ENCODE data around the gene IRS1.

Gene IRS1

DNA sequence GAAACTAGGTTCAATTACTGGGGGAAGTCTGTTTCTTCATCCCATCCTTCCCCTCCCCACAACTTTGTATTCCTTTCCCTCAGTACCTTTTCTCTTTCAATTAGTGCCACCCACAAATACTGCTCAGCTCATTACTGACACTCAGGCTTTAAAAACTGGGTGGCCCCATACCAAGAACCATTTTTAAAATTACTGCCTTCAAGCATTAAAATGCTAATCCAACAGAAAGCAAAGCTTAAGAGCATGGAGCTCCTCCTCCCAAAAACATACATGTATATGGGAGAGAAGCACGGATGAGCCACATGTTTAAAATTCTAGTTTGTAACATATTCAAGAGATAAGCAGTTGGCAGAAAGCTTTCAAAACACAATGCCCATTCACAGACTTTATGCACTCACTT lies 44.0 kb downstream of the IRS1 start:
- no peak for DNase-seq (ENCODE audit: low read depth in 3 of 3)

DNA sequence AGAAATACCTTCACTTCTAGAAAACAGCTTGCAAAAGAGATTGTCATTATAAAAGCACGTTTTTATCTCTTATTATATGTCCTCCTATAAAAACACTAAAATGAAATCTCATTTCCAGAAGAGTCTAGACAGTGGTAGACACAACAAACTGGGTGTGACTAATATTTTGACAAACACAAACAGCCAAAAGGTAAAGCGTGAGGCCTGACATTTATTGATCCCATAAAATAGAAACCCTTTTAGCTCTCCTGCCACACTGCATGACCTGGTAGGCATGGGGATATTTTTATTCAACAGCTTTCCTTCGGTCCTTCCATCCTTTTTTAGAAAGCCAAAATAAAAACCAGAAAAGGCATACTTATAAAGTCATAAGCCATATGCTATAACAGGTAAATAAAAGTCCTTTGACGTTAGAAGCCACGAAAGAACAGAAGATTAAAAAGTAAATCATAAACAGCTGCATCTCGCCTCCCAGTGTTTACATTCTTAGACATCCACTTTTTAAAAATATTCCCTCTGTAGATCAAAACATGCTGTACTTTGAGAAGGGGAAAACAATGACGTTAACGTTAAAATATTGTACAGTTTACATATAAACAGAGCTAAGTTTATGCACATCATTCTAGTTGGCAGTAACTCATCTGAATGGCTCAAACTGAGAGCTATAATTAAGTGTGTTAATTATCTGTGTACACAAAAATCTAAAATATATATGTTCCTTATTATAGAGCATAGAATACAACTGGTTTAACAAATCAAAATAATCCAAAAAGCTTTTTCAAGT lies 44.6 kb downstream of the IRS1 start:
- no peak for DNase-seq (ENCODE audit: low read depth in 3 of 3)

DNA sequence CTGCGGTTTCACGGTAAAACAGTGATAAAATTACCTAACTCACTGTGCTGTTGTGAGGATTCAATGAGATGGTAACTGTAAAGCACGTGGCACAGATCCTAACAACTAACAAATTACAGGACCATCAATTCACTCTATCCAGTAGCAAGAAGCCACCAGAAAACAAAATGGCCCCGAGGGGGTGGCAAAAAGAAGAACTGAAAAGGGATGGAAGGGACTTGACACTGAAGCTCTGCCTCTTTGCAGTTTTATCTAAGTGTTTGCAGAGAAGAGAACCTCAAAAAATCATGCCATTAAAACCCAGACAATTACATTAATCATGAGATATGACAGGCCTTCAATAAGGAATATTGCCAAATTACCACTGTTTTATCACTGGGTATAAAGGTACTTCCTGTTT lies 46.7 kb downstream of the IRS1 start:
- DNase-seq (ENCODE audit: low read depth in 3 of 3): no peak

DNA sequence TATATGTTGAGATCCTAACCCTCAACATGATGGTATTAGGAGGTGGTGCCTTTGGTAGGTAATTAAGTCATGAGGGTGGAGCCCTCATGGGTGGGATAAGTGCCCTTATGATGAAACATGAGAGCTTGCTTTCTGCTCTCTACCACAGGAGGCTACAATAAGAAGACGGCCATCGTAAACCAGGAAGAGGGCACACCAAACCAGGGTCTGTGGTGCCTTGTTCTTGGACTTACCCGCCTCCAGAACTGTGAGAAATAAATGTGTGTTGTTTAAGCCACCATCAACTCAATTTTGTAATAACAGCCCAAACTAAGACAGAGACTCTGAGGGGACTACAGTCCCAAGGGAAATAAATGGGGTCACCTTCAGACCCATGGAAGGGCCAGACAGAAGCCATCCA lies 52.3 kb downstream of the IRS1 start:
- DNase-seq (ENCODE audit: low read depth in 3 of 3): no peak

DNA sequence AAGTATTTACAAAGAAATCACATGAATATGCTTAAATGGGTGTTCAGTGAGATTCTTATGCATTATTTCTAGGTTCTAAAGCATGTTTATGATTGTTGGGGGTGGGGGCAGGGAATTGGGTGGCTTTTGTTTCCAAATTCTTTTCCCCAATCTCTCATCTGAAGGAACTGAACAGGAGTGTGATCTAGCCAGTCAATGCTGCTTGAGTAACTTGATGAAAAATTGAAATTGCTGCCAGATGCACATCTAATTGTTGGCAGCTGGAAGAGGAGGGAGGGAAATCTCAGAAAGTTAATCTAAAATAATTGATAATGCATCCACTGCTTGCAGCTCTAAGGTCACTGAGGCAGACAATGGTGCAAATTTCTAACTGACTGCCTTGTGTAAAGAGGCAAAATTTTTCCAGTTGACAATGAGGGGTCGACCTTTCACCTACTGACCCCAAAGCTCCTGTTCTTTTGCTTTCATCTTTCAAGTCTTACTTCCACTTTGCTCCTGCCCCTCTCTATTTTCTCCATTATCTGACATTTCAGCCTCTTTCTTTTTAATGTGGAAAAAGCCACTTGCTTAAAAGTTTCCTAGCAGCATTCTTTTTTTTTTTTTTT lies 53.3 kb downstream of the IRS1 start:
- DNase-seq (ENCODE audit: low read depth in 3 of 3): no peak

DNA sequence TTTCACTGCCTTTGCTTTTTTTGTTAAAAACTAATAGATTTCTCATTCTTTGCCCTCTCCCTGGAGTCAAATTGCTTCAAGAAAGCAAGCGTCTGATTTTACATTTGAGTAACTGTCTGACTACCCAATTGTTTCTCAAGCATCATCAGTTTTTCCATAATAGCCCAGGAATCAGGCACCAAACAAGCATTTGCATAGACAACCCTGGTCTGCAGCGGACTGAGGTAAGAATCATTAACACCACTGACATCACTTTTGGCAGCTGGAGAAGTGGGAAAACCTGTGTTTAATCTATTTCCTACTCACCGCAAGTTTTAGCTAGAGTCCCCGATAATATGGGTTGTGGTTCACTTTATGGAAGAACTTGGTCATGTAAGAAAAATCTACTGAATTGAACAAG lies 55.7 kb downstream of the IRS1 start:
- no peak for DNase-seq (ENCODE audit: low read depth in 3 of 3)

DNA sequence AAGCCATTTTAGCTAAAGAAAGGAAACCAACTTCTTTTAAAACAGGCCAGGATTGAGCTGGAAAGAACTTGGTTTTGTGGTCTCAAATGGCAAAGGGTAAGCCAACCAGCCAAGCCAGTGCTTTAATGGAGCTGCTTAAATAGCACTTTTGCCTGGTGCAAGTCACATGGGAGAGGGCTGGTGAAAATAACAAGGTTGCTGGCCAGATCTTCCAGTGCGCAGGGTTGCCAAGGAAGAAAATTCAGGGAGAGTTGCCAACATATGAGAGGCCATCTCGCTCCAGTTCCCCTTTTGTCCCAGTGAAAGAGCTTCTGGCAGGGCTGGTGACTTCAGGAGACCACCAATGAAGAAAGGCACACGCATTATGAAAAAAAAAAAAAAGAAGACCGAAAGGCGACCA lies 57.3 kb downstream of the IRS1 start:
- no peak for DNase-seq (ENCODE audit: low read depth in 3 of 3)

DNA sequence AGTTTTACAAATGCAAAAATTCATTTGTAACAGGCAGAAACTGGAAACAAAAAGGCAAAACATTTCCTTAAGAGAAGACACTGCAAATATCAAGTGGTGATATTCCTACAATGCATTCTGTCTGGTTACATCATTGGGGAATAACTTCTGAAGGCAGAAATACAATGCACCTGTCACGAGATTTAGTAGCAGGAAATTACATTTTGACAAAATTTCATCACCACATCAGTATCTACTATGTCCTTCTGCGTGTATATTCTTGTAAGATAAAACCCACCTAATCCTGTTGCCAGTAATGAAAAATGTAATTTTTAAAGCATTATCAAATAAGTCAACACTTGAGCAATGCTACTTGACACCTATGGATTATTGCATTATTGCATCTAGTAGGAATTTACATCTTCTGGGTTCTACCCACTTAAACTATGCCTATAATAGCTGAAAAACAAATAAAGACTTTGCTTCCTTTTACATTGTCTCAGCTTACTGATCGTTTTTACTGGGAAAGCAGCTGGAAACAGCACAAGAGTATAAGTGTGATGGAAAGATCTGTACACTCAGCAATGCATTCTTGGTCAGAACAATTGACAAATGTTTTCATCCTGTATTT lies 59.5 kb downstream of the IRS1 start:
- no peak for DNase-seq (ENCODE audit: low read depth in 3 of 3)

DNA sequence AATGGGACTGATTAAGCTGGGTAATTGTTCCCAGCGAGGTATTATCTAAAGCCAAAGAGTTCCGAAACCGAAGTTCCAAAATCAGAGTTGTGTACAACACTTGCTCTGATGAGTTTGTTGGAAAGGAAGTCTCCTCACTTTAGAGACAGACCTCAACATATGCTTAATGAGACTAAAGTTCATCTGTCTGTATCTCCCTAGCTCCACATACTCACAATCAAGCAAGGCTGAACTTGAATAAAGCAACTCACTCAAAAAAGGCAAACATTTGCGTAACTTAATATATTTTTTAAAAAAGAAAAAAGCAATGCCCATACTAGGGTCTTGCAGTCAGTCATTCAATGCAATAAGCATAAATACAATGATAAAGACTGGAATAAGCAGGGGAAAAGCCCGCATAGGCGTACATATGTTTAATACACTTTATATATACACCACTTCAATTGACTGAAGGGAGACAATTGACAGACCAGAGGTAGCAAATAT lies 60.0 kb downstream of the IRS1 start:
- no peak for DNase-seq (ENCODE audit: low read depth in 3 of 3)

DNA sequence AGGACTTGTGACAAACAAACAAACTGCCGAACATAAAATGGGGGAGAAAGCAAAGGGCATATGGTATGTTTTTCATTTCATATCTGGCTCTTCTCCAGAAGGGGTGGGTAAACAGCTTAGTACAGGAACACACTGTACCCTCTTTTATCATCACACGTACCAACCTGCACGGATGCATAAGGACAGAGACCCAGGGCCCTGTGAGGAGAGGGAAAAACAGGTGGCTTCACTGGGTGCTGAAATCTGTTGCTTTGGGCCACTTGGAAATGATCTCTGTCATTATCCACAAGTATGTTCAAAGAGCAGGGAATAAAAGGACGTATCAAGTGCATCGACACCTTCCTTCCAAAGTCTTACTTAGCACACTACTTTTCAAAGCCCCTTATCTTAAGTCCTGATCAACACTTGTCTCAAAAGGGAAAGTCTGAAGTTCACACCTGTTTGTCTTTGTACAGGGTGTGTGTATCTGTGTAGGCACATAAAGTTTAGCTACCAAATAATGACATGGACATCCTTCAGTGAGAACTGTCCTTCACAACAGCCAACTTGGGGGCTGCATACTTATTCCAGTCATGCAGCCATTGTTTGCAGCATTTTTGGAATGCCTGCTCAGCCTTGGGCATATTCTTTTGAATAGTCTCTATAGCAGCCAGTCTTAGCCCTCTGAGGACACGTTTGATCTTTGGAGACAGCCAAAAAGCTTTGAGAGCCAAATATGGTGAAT lies 60.6 kb downstream of the IRS1 start:
- DNase-seq (ENCODE audit: low read depth in 3 of 3): no peak

DNA sequence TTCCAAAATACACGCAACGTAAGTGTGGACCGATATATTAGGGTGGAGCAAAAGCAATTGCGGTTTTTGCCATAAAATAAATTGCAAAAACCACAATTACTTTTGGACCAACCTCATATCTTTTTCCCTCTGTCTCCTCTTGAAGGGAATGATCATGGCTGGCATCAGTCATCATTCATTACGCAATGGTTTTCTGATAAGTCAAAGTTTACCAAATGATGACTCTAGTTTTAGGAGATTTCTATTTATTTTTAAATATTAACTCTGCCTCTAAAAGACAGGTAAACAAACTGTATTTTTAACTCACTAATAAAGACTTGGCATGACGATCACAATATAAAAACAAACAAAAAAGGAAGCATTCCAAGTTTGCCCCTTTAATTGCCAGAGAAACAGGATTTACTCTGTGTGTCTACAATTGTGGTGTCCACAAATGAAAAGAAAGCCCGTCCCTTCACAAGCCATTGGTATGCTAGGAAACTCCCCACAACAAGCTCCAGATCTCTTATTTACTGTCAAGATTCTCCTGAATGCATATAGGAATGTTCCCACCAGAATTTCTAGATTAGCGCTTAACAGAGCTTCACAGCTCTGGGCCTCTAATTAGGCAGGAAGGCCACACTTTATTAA lies 61.3 kb downstream of the IRS1 start:
- no peak for DNase-seq (ENCODE audit: low read depth in 3 of 3)

DNA sequence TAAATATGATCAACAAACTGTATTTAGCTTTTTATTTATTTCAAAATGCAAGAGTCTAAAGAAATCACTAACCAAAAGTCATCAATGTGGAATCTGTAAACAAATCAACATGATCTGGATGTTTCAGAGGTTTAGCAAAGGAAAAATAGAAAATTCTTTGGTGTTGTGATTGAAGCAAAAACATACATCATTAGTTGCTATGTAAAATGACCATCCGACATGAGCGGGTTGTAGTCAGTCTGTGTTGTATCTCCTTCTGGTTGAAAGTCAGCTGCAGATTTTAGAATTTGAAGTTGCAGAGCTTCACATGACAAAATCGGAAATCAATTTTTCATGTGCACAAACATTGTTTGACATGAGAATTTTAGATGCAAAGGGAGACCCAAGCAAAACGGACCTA lies 63.2 kb downstream of the IRS1 start:
- DNase-seq (ENCODE audit: low read depth in 3 of 3): no peak

DNA sequence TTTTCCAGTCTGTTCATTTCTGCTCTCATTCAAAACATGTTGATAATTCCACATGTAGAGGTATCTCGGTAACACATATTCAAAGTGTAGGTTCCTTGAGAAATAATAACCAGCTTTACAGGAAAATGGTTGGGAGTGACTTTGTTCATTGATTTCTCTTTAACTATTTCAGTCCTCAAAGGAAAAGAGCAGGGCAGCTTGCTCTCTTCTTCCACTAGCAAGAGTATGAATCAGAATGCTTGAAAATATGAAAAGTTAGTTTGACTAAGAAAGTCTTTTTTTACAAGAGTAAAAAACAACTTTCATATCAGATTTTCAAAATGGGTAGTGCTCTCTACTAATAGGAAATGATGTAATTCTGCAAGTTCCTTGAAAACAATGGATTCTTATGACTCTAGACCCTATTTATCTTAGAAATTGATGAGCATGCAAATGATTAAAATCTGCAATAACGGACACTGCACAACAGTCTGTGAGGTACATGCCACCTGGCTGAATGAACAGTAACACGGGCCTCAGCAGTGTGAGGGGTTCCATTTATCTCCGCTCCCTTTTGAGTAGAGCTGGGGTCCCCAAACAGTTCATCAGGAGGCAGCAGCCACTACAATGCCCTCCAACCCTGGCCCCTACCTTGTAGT lies 65.6 kb downstream of the IRS1 start:
- no peak for DNase-seq (ENCODE audit: low read depth in 3 of 3)

DNA sequence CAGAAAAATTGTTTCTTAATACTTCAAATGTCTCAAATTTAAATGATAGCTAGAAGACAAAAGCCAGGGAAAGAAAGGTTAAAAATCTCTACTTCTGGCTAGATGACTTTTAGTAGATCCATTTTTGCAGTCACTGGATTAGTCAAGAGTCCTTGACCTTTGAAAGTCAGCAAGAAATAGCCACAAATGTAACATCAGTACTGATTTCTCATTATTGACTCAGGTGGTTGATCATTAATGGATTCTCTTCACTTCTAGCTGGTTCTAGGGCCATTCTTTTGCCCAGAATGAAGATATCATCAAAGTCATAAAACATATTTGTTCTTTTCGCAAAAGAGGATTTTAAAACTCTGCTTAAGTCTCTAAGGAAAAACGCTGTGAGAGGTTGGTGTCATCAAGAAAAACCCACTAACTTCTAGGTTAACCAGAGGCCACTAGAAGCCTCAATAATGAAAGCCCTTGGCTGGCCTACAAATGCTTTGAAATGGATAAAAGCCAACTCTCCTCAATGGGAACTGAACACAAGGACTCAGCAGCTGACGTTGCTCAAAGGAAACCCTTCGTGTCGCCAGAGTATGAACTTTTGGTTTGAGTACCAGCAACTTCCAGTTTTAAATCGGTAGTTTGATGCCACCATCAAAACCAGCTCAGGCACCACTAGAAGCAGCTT lies 66.3 kb downstream of the IRS1 start:
- DNase-seq (ENCODE audit: low read depth in 3 of 3): no peak

DNA sequence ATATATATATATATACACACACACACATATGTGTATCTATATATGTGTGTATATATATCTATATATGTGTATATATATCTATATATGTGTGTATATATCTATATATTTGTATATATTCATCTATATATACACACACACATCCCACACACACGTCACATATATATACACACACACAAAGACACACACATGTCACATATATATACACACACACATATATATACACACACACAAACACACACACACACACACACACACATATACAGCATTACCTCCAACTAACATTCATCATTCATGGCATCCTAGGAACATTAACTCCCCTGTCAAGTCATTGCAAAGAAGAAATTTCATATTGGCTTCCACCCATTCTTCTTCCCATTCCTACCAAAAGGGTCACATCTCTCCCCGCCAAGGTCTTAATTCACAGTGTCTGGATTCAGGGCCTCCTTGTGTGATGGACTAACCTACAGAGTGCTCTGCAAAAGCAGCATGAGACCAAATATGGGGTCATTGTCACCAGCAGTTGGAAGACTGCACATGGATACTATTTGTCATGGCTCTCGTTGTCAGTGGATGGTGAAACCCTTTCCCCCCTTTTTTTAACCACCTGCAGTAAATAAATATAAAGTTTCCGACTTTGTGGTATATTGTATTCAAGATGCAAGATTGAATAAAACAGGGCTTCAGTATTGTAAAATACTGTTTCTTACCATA lies 67.0 kb downstream of the IRS1 start:
- no peak for DNase-seq (ENCODE audit: low read depth in 3 of 3)

DNA sequence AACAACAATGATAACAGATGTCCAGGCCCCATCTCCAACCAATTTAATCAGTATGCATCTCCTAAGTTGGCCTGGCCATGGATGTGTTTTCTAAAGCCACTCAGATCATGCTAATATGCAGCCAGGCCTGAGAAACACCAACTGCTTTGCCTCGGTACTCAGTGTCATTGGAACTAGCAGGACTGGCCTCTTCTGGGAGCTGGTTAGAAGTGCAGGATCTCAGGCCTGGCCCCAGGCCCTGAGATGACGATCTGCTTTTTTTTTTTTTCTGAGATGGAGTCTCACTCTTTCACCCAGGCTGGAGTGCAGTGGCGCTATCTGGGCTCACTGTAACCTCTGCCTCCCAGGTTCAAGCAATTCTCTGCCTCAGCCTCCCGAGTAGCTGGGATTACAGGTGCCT lies 69.1 kb downstream of the IRS1 start:
- DNase-seq (ENCODE audit: low read depth in 3 of 3): no peak

DNA sequence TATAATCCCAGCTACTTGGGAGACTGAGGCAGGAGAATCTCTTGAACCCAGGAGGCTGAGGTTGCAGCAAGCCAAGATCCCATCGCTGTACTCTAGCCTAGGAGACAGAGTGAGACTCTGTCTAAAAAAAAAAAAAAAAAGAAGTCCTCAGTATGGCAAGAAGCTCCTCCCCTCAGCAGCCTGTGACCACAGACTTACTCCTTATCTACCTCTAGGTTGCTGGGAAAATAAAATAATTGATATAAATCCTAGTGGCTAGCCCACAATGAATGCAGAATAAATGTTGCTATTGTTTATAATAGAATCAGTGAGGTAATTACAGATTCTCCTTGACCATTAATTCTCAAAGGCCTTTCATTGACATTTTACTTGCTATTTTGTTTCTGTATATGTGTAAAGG lies 70.6 kb downstream of the IRS1 start:
- no peak for DNase-seq (ENCODE audit: low read depth in 3 of 3)

DNA sequence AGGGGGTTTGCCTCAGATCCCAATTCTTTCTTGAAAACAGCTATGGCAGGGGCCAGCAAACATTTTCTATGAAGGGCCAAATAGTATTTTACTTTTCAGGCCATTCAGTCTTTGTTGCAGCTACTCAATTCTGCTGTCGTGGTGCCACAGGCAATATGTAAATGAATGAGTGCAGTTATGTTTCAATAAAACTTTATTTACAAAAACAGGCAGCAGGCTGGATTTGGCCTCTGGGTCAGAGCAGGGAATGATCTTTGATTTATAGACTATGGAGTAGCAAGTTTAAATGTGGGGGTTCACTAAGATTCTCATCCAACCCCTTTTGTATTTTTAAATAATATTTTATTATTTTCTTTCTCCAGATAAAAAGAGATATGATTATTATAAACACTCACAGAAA lies 72.4 kb downstream of the IRS1 start:
- no peak for DNase-seq (ENCODE audit: low read depth in 3 of 3)

DNA sequence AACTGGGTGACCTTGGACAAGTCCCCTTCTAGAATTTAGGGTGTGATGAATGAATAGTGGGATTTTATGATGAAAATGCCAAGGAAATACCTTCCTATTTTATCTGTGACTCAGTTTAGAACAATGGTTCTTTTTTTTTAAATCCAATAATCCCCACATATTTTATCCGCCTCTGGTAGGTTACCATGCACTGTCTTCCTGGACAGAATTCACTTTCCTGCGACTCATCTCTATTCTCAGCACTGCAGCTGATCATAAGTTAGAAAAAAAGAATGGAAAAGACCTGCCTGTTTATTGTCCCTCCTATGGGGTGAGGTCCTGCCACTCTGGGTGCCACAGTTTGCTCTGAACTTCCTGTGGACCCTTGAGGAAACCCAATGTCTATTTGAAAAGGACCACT lies 73.1 kb downstream of the IRS1 start:
- DNase-seq (ENCODE audit: low read depth in 3 of 3): no peak

DNA sequence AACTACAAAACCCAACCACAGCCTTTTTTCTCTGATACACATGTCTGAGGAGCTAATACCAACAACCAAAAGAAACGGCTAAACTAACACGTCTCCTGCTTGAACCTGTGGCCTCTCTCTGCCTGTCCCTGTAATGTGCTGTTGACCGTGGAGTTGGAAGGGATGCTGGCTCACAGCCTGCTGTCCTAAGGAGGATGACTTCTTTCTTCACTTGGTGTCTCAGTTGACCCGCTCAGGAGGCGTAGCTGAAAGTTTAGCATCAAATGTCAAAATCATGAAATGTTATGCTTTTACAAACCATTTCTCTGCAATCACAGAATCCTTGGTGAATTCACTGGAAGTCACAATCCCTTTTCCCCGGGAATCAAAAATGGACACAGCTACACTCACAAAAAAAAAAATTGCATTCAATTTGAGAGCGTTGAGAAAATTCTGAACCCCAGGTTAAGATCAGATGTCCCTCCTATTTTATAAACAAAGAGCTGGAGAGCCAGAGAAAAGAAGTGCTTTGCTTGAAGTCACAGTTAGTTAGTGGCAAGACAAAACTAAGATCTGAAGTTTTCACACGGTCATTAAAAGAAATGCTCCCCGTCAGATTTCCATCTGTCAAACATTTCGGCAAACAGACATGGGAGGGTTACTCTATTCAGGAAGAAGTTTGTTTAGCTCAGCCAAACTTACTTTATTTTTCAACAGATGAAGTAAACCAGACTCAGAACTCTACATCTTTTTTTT lies 74.3 kb downstream of the IRS1 start:
- no peak for DNase-seq (ENCODE audit: low read depth in 3 of 3)
